GM19238 (cell line): Measurements from ENCODE around the gene TMEM63C.

Experiments
- DNase-seq: peaks from one replicate; pipeline ENCODE4 v3.0.0; 2011; ENCODE audit warnings: low spot score; ENCODE audit not compliant: insufficient read length

Gene TMEM63C, protein sequence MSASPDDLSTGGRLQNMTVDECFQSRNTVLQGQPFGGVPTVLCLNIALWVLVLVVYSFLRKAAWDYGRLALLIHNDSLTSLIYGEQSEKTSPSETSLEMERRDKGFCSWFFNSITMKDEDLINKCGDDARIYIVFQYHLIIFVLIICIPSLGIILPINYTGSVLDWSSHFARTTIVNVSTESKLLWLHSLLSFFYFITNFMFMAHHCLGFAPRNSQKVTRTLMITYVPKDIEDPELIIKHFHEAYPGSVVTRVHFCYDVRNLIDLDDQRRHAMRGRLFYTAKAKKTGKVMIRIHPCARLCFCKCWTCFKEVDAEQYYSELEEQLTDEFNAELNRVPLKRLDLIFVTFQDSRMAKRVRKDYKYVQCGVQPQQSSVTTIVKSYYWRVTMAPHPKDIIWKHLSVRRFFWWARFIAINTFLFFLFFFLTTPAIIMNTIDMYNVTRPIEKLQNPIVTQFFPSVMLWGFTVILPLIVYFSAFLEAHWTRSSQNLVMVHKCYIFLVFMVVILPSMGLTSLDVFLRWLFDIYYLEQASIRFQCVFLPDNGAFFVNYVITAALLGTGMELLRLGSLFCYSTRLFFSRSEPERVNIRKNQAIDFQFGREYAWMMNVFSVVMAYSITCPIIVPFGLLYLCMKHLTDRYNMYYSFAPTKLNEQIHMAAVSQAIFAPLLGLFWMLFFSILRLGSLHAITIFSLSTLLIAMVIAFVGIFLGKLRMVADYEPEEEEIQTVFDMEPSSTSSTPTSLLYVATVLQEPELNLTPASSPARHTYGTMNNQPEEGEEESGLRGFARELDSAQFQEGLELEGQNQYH

DNA sequence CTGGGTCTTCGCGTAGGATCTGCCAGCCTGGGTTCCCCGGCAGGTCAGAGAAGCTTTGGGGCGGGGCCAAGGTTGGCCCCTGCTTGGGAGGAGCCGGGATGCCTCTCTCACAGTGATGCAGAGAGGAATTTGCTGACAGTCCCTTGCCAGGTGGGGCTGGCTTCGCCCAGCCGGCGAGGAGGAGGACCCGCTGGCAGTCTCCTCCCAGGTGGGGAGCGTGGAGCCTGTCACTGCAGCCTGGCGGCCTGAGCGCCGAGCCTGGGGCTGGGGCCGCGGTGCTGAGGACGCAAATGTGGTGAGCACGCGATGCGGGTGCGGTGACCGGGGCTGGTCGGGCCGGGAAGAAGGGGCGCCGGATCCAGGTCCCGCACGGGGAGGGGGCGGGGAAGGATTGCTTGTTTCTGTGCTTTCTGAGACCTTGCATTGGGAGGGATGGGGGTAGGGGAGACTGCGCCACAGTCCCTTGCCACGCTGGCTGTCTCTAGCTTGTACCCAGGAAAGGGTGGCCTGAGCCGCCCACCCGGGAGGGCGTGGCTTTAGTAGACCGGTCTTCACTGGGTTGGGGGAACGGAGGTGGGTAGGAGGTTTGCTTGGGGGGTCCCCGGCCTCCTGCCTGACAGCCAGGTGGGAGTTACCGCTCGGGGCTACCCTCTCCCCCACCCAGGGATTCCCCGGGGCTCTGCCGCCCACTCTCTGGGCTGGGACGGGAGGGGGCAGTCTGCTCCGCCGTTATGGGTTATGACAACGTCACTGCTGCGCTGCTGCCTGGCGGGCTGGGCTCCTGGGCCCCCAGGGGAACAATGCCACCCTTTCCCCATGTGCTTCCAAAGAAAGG lies at the start of gene TMEM63C:
TMEM63C (plus strand) TSS at position 196 of the 835 bp plus-strand sequence. CDS start 37,016 bp downstream, outside the sequence.
- DNase-seq = peak; percentile 28

DNA sequence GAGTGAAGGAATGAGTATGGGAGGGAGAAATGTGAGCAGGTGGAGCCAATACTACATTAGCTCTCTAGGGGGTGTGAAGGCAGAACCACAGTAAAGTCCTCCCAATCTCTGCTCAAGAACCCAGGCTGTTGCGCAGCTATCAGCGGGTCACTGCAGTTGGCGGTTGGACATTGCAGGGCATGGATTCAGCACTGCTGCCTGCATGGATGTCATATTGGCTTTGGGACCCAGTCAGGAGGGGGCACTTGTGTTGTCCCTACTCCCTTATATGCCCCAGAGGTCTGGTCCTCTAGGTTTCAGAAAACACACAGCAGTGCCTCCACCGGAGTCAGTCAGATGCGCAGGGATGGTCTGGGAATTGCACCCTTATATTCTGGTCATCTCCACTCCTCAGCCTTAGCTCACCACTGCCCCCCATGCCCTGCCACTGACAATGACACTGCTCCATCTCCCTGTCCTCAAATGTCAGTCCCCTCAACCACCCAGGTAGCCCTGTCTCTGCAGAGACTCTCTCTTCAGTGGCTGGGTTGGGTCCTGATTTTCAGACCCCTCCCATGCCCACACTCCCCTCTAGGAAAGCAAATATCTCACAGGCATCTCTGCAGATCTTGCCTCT lies 49.6 kb upstream of the TMEM63C start:
- DNase-seq = no peak

DNA sequence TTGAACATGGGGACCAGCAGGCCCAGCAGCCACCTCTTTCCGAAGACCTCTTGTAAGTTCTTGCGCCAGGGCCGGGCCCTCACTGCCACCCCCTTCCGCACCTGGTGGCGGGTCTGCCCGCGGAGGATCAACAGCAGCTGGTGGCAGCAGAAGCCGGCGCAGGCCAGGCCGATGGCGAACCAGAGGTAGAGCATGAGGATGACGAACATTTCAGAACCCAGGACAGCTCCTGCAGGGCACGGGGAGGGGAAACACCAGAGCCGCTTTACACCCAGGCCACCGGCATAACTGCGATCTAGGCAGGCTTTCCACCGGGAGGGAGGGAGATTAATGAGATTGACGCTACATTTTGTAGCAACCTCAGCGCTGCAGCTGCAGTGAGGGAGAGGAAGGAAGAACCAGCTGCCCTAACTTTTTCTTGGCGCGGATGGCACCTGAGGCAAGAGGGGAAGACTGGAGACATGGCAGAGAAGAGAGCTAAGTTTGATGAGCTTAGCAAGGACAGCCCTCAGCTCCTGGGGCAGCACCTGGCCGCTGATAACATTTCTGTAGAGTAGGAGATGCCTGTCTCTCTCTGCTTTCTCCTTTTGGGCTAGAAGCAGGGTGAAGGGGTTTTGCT lies 47.8 kb upstream of the TMEM63C start:
- DNase-seq = peak; percentile 68

DNA sequence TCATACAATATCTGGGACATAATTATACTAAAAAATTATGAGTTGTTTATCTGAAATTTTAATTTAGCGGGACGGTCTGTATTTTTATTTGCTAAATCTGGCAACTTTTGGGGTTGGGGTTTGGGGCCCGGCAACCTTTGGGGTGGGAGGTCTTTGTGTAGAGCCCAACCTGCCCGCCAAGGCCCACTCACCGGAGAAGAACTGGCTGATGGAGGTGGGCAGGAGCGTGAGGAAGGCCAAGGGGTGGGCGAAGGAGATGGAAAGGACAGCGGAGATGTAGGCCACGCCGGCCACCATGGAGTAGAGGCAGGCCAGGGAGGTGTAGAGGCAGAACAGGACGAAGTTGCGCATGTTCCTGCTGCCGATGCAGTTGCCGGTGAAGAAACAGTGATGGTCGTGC lies 42.6 kb upstream of the TMEM63C start:
- DNase-seq = no peak

DNA sequence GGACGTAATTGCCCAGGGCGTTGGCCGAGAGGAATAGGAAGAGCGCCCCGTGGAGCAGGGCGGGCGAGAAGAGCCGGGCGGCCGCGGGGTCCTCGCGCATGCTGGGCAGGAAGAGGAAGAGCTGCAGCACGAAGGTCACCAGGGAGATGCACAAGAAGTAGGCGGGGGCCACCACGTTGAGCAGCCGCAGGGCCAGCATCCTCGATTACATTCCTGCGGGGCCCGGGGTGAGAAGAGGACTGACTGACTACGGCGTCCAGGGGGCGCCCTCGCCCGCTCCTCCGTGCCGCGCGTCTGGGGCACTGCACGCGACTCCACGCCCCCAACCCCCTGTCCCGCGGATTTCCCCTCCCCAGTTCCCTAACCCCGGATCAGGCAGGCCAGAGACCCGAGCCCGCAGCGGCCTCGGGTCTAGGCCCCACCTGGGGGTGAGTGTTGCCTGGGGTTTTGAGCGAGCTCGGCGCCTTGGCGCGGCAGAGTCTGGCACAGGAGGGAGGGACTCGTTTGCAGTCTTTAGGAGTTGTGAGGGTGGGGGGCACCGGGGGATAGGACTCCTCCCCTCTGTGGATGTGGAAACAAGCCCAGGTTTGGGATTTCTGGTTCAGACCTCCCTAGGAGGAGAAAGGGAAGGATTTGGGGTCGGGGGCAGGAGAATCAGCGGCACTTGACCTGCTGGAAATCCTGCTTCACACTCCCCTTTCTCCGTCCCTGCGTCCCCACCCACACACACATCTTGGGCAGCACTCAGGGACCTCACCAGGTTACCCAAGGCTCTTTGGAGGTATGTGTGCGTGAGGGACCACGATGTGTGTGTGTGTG lies 41.8 kb upstream of the TMEM63C start:
- peak; percentile 53 for DNase-seq

DNA sequence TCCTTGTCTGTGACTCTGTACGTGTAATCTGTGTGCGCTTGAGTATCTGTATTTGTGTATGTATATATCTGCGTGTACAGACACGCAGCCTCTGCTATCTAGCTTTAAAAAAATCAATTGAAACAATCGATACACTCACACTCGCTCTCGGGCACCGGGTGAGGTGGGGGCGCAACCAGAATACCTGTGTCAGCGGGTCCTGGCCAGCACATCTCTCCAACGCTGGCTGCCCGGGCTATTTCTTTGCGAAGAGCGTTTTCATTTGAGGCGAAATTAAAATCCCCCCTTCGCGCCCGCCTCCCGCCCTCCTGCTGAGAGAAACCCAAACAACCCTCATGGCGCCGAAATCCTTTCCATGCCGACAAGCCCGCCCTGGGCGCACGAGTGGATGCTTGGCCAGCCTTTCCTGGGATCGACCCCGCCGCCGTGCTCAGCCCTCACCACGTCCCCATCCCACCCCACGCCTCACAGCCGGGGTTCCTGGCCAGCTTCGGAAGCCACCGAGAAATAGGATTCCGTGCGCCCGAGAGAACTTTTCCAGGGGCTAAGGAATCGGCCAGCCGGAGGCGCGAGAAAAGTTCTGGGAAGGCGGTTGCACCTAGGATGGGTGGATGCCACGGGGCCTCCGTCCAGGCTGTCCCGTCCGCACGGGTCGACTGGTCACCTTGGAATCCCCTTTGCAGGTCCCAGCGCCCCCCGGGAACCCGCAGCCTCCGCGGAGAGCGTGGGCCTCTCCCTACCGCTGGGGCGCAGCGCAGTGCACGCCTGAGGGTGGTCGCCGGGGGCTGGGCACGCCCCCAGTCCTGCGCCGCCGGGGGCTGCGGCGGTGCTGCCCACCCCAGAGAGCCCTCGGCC lies 41.0 kb upstream of the TMEM63C start:
- DNase-seq = no peak

DNA sequence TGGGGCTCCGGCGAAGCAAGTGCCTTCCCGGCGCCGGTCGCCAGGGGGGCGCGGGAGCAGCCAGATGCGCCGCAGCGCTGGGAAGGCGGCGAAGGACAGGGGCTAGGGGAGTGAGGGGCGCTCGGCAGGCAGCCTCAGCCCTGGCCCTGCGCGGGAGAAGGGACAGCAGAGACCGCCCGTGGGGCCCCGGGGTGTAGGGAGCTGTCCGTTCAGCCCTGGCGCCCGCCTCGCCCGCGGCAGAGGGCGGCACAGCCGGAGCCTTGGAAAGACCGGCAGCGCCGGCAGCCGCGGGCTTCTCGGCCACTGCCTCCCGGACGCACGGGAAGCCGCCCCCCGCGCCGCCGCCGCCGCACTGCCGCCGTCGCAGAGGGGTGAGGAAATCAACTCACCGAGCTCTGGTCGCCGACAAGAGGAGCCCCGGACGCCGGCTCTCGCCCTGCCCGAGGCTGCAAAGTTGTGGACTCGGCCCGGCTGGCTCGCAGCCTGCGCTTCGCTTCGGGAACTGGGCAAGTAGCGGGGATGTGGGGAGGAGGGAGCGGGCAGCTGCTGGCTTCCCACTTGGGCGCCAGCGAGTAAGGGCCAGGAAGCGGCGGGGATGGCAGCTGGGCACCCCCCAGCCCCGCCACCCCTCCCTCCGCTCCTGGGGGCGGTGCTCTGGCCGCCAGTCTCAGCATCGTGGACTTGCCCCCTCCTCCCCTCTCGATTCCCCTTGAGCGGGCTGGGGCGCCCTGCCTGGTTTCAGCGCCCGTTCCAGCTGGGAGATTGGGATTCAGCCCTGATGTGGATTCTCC lies 40.2 kb upstream of the TMEM63C start, which contains the start of gene ZDHHC22:
ZDHHC22 (minus strand) TSS at position 578 of the 791 bp plus-strand sequence. CDS start 2,053 bp downstream, outside the sequence.
- peak; percentile 39 for DNase-seq

DNA sequence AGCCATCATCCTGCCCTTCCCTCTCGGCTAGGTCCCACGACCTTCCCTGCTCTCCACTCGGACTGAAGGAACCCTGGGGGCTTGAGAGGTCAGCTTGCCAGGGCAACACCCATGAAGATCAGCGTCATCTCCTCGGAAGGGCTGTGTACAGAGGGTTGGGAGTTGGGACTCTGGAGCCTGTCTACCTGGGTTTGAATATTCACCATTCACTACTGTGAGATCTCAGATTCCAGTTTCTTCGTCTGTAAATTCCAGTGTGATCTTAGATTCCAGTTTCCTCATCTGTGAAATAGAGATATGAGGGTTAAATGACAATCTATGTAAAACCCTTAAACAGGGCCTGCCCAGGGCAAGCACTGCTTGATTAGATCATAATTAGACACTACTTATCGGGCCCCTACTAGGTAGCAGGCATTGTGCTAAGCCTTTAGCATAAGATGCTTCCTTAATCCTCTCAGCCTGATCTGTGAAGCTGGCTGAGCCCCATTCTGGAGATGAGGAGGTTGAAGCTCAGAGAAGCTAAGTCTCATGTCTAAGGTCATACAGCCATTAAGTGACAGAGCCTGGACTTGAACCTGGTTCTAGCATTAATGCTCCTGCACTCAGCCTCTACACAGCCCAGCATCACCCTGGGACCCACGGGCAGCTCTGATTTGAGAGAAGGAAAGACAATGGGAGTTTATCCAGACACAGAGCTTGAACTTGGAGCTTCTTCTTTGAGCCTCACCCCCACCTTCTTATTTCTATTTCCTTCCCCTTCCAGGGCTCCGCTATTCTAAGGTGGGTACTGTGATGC lies 39.4 kb upstream of the TMEM63C start:
- no peak for DNase-seq

DNA sequence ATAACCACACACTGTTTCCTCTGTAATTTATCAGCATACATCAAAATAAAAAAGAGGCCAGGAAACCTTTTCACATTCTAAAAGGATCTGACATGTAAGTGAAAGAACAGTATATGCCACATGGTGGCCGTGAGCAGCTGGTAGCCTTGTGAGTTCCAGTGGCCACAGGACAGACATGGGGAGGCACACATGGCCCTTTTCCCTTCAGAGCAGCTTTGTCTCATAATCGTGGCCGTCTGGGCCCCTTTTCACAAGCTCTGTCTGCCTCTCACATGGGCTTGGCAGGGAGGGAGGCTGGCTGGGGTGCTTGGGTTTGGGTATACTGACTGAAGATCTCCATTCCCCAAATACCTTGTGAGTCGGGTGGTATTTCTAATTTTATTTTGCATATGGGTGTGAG lies 38.5 kb upstream of the TMEM63C start:
- DNase-seq = no peak

DNA sequence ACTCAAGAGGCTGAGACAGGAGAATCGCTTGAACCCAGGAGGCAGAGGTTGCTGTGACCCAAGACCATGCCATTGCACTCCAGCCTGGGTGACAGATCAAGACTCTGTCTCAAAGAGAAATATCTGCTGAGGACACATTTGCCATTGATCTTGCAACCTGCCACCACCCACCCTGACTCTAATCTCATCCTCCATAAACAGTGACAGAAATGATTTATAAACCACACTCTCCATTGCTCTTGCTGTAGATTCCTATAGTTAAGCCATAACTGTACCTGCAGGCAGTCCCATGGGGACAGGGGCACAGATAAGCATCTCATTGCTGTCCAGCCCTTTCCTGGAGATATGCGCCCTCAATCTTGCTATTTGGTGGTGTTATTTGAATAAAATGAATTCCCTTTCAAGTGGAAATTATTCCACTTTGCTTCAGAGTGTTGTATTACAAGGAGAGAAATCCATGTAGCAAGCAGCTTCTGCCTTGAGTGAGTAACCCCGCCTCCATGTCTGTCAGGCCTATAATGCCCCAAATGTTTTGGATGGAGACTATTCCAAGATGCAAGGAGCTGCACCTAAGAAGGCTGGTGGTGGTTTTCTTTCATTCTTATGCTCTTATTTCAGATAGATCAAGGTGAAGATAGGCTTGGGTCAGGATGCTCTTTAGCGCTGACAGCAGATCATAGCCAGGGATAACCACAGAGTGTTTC lies 37.0 kb upstream of the TMEM63C start:
- DNase-seq = no peak

DNA sequence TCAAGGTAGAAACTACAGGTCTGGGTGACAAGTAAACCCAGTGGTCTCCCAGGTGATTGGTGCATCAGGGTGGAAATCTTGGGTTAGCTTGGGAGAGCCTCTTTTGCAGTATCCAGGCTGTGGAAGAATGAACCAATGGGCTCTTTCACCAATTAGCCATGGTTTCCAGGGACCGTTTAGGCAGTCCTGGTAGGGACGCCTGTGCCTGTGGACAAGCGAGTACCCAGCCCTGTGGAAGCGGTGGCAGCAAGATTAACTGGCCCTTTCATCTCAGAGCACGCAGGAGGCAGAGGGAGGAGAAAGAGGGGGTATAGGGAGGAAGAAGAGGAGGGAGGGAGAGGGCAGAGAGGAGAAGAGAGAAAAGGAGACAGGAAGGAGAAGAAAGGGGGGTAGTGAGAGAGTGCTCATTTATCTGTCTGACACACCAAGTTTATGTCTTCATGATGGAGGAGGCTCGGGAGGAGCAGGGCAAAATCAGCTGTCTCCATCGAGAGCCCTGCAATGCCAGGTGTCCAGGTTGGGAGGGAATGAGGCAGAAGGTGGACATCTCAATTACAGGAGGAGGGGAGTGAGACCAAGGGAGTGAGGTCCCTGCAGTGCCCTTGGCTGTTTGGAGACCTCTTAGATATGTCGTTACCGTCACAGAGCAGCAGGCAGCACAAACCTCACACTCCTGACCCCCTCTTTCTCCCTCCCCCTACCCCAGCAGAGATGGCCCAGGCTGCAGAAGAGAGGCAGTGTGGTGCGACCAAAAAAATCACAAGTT lies 35.4 kb upstream of the TMEM63C start:
- DNase-seq = no peak

DNA sequence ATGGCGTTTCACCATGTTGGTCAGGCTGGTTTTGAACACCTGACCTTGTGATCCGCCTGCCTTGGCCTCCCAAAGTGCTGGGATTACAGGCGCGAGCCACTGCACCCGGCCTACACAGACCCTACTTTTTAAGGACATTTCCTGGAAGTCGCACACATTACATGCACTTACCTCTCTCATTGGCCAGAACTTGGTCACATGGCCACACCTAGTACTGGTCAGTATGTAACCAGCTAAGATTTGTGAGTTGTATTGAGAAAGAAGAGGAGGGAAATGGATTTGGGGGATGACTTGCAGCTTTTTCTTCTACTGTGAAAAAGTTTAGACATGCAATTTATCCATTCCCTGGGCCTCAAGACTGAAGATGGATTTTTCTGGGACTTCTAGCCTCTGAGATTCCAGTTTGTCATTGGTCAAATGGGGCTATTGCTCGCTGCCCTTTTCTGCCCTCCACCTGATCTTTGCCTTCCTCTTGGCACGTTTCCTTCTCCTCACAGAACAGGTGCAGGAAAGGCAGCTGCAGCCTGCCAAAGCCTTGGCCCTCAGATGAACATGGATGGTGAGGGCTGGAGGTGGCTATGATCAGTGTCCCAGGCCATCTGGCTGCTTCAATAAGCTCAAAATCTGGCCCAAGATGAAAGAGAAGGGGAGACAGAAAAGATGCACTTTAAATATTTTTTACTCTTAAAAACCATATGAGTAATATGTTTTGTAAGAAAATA lies 32.9 kb upstream of the TMEM63C start:
- DNase-seq = no peak

DNA sequence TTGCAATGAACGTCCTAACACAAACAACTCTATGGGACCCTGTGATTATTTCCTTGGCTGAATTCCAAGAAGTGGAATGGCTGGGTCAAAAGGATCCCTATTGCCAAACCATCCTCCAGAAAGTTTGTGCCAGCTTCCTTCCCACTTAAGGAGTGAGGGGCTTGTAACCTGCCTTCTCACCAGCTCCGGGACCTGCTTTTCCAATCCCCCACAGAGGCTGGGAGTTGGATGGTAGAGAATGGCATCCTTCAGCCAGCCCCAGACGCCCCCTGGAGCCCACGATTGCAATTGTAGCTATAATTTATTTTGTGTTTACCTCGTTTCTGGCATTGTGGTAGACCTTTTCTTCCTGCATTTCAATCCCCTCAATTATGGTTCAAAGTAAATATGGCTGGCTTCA lies 30.4 kb upstream of the TMEM63C start:
- DNase-seq = no peak

DNA sequence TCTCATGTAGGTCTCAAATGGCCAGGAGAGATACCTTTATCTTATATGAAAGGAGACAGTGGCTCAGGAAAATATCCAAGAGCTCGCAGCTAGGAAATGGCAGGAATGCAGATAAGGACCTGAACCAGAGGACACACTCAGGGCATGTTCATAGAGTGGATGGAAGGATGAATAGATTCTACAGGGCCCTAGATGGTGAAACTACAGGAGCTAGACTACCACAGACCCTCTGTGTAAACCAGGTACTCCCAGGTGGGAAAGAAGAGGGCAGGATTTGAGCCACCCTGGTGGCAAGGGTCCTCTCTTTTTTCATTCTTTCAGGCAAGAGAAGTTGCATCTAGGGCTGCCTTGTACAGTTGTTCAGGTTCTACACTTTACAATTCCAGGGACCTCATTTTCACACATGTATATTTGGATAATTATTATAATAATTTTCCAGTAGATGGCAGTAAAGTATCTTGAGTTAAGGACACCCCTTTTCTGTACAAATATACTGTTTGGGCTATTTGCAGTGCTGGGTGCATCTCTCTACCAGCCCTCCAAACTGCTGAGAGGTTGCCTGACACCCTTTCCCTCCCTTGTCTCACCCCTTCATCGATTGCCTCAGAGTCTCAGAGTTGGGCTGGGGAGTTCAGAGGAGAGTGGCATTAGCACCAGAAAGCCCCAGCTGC lies 29.5 kb upstream of the TMEM63C start:
- DNase-seq = no peak

DNA sequence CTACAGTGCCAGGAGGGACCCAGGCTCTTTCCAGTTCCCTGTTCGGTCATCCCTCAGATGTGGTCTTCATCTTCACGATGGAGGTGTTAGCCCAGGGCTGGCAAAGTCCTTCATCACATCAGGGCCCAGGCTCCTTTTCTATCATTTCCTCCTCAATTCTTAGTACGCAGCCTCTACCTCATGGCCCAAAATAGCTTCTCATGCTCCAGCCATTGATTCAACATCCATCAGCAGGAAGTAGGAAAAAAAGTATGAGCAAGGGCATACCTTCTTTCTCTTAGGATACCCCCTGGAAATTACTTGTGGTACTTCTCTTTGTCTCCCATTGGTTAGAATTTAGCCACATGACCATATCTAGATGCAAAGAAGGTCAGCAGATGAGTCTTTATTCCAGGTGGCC lies 27.8 kb upstream of the TMEM63C start:
- no peak for DNase-seq
